HEK293 (cell line): Measurements from ENCODE around the gene GAL.

Source experiments
- CTCF ChIA-PET: fragments of 350-600 bp; formaldehyde crosslinking; extraction: SDS; loops from one replicate; lab custom pipeline; 2021; ENCODE audit warnings: antibody characterized with exemption; lab: Yijun Ruan, JAX
- POLR2A ChIA-PET: fragments of 300-600 bp; formaldehyde crosslinking; extraction: SDS; loops from one replicate; lab custom pipeline; 2020; ENCODE audit warnings: antibody characterized with exemption, inconsistent platforms; lab: Yijun Ruan, JAX
- H3K27ac ChIP-seq: fragments of 200-500 bp; sonication (Bioruptor generic); 2 replicates; pipeline ENCODE4 v1.5.1; 2014; ENCODE audit warnings: low read depth, low read length, control low read depth, inconsistent platforms; ENCODE audit errors: extremely low read depth
- H3K36me3 ChIP-seq, 2 experiments: fragments of 200-500 bp in 1 of 2; sonication (Bioruptor generic) in 1 of 2; 1 replicate in 1 of 2; 2 replicates in 1 of 2; pipeline ENCODE4 v1.5.1; 2014 to 2017; ENCODE audit warnings: inconsistent platforms in 2 of 2, low read length in 2 of 2; ENCODE audit not compliant: control insufficient read depth in 2 of 2, insufficient read depth in 1 of 2
- H3K4me1 ChIP-seq: fragments of 200-500 bp; sonication (Bioruptor generic); 2 replicates; pipeline ENCODE4 v1.5.1; 2014; ENCODE audit warnings: mild to moderate bottlenecking, low read length, inconsistent platforms; ENCODE audit not compliant: control insufficient read depth, insufficient read depth
- H3K4me3 ChIP-seq: 2 replicates; pipeline ENCODE4 v1.5.1; 2011; ENCODE audit warnings: low read depth, mild to moderate bottlenecking, control low read depth, low read length, moderate library complexity
- H3K9me3 ChIP-seq: fragments of 200-500 bp; sonication (Bioruptor generic); 2 replicates; pipeline ENCODE4 v1.5.1; 2014; ENCODE audit warnings: low read depth, low read length, inconsistent platforms; ENCODE audit not compliant: control insufficient read depth, insufficient read depth
- AEBP2 ChIP-seq: fragments of 450-650 bp; formaldehyde crosslinking; IDR thresholded peaks from 2 replicates; pipeline ENCODE4 v1.5.1; 2016; ENCODE audit warnings: missing biosample characterization, missing genetic modification characterization, borderline replicate concordance
- KLF10 ChIP-seq: fragments of 450-650 bp; IDR thresholded peaks from 2 replicates; pipeline ENCODE4 v1.5.1; 2018; ENCODE audit warnings: missing biosample characterization, mild to moderate bottlenecking, missing genetic modification characterization
- KLF16 ChIP-seq: fragments of 450-650 bp; formaldehyde crosslinking; IDR thresholded peaks from 2 replicates; pipeline ENCODE4 v1.5.1; 2017; ENCODE audit warnings: missing biosample characterization, missing genetic modification characterization
- WT1 ChIP-seq: fragments of 450-650 bp; formaldehyde crosslinking; IDR thresholded peaks from 2 replicates; pipeline ENCODE4 v1.5.1; 2016; ENCODE audit warnings: missing biosample characterization, missing genetic modification characterization
- ZBTB17 ChIP-seq: fragments of 450-650 bp; formaldehyde crosslinking; IDR thresholded peaks from 2 replicates; pipeline ENCODE4 v1.5.1; 2016; ENCODE audit warnings: missing biosample characterization, missing genetic modification characterization
- ZBTB6 ChIP-seq: fragments of 450-650 bp; formaldehyde crosslinking; IDR thresholded peaks from 2 replicates; pipeline ENCODE4 v1.5.1; 2017; ENCODE audit warnings: missing biosample characterization, missing genetic modification characterization
- ZIC2 ChIP-seq: fragments of 450-650 bp; formaldehyde crosslinking; IDR thresholded peaks from 2 replicates; pipeline ENCODE4 v1.5.1; 2016; ENCODE audit warnings: missing biosample characterization, missing genetic modification characterization
- ZNF114 ChIP-seq: fragments of 450-650 bp; formaldehyde crosslinking; IDR thresholded peaks from 2 replicates; pipeline ENCODE4 v1.5.0; 2017; ENCODE audit warnings: missing biosample characterization, missing genetic modification characterization
- ZNF175 ChIP-seq: fragments of 450-650 bp; formaldehyde crosslinking; IDR thresholded peaks from 2 replicates; pipeline ENCODE4 v1.5.1; 2016; ENCODE audit warnings: missing biosample characterization, missing genetic modification characterization
- ZNF292 ChIP-seq: fragments of 450-650 bp; formaldehyde crosslinking; IDR thresholded peaks from 2 replicates; pipeline ENCODE4 v1.5.1; 2016; ENCODE audit warnings: low read depth, missing biosample characterization, missing genetic modification characterization, borderline replicate concordance
- ZNF433 ChIP-seq: fragments of 450-650 bp; formaldehyde crosslinking; IDR thresholded peaks from 2 replicates; pipeline ENCODE4 v1.5.1; 2016; ENCODE audit warnings: missing biosample characterization, missing genetic modification characterization, low read depth
- ZNF449 ChIP-seq: fragments of 450-650 bp; formaldehyde crosslinking; IDR thresholded peaks from 2 replicates; pipeline ENCODE4 v1.5.1; 2017; ENCODE audit warnings: missing biosample characterization, mild to moderate bottlenecking, missing genetic modification characterization, moderate library complexity
- ZNF473 ChIP-seq: fragments of 450-650 bp; formaldehyde crosslinking; IDR thresholded peaks from 2 replicates; pipeline ENCODE4 v1.5.1; 2017; ENCODE audit warnings: missing biosample characterization, missing genetic modification characterization
- ZNF518A ChIP-seq: fragments of 450-650 bp; formaldehyde crosslinking; conservative IDR thresholded peaks from 2 replicates; pipeline ENCODE4 v1.5.1; 2016; ENCODE audit warnings: low read depth, missing biosample characterization, missing genetic modification characterization
- ZNF521 ChIP-seq: fragments of 450-650 bp; formaldehyde crosslinking; IDR thresholded peaks from 2 replicates; pipeline ENCODE4 v1.5.1; 2017; ENCODE audit warnings: missing biosample characterization, mild to moderate bottlenecking, missing genetic modification characterization
- ZNF626 ChIP-seq: fragments of 450-650 bp; sonication (Bioruptor Pico); formaldehyde crosslinking; IDR thresholded peaks from 2 replicates; pipeline ENCODE4 v1.5.1; 2018; ENCODE audit warnings: missing biosample characterization, missing genetic modification characterization, inconsistent platforms
- ZNF670 ChIP-seq: fragments of 450-650 bp; formaldehyde crosslinking; IDR thresholded peaks from 2 replicates; pipeline ENCODE4 v1.5.1; 2016; ENCODE audit warnings: missing biosample characterization, missing genetic modification characterization, low read depth
- ZNF704 ChIP-seq: fragments of 450-650 bp; formaldehyde crosslinking; IDR thresholded peaks from 2 replicates; pipeline ENCODE4 v1.5.1; 2016; ENCODE audit warnings: missing biosample characterization, missing genetic modification characterization
- ZXDB ChIP-seq: fragments of 450-650 bp; formaldehyde crosslinking; IDR thresholded peaks from 2 replicates; pipeline ENCODE4 v1.5.1; 2016; ENCODE audit warnings: missing biosample characterization, missing genetic modification characterization

Gene GAL

DNA sequence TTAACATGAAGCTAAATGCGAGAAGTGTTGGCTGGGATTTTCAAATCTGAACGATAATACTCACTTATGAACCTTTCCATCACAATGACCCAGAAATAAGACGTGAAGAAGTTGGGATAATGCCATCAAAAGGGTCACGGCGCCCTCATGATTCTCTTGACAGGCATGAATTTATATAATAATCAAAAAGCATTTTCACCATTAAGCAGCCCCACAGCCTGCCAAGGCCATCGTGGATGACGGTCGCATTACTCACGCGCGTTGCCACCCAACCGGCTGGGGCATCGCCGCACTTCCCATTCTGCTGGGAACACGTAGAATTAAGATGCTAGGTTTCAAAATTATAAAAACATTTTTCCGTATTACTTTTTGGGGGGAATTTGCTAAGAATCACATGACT is 18.9 kb upstream of the GAL start:
- POLR2A ChIA-PET: no interaction called here
- Histone ChIP-seq H3K27ac (no peak overlapping the region), H3K9me3 (no peaks in the 10 kb centered on the region), H3K4me1 (no peaks in the 10 kb centered on the region), H3K4me3 (no peak overlapping the region), H3K36me3 (no peaks in the 10 kb centered on the region)
- TF ChIP-seq ZNF670 (tag by site-specific recombination) (no peak), AEBP2 (tag by site-specific recombination) (no peak), KLF10 (no peak), ZNF521 (tag by site-specific recombination) (no peak), KLF16 (tag by site-specific recombination) (no peak), ZNF175 (no peak), ZBTB6 (no peak), ZNF704 (no peak), WT1 (tag by site-specific recombination) (no peak), ZNF518A (tag by site-specific recombination) (no peak), ZNF449 (tag by site-specific recombination) (no peak), ZNF626 (tag by site-specific recombination) (no peak), ZIC2 (no peak), ZXDB (tag by site-specific recombination) (no peak), ZNF473 (tag by site-specific recombination) (no peak), ZNF433 (no peak), ZBTB17 (tag by site-specific recombination) (no peak), ZNF114 (no peak), ZNF292 (tag by site-specific recombination) (no peak)
- CTCF ChIA-PET: no interaction called here
